Testis (tissue), 3 donors: Measurements from ENCODE around the gene CAPN9. TPM values are rescaled to one million over a fixed set of nuclear protein-coding genes. Genes with fewer than 3 reads are reported as not detected.
"Not testable (repeated sequence)": the region's sequence is repeated elsewhere in the genome, so short reads cannot be mapped to it uniquely, and the experiment has no call there.

Source experiments
- DNase-seq: peaks from one replicate; pipeline ENCODE4 v3.0.0-alpha.2; 2019
- H3K27ac ChIP-seq, 2 donors: fragments of 200-600 bp; sonication (generic); one replicate each; pipeline ENCODE4 v1.5.1; 2019
- H3K27me3 ChIP-seq: fragments of 200-600 bp; sonication (generic); one replicate; pipeline ENCODE4 v1.5.1; 2019
- H3K36me3 ChIP-seq: fragments of 200-600 bp; sonication (generic); one replicate; pipeline ENCODE4 v1.5.1; 2017; ENCODE audit warnings: low read depth; ENCODE audit errors: missing control alignments
- H3K4me1 ChIP-seq: fragments of 200-600 bp; sonication (generic); one replicate; pipeline ENCODE4 v1.5.1; 2019
- H3K4me3 ChIP-seq, 2 donors: fragments of 200-600 bp; sonication (generic); one replicate each; pipeline ENCODE4 v1.5.1; 2017 to 2019
- H3K9me3 ChIP-seq: fragments of 200-600 bp; sonication (generic); one replicate; pipeline ENCODE4 v1.5.1; 2017
- CTCF ChIP-seq, 3 experiments: fragments of 450-650 bp in 2 of 3; fragments of 200-600 bp in 1 of 3; sonication (generic) in 1 of 3; IDR thresholded peaks; one replicate each; pipeline ENCODE4 v1.5.1; 2016 to 2019; ENCODE audit warnings: antibody characterized with exemption in 3 of 3, mild to moderate bottlenecking in 2 of 3, moderate library complexity in 1 of 3
- POLR2A ChIP-seq: fragments of 450-650 bp; IDR thresholded peaks from one replicate; pipeline ENCODE4 v1.6.1; 2017; ENCODE audit warnings: antibody characterized with exemption, mild to moderate bottlenecking, moderate library complexity
- WGBS, 2 donors: methylation state at CpG; one replicate each; pipeline ENCODE4 v1.1.5; 2018; 5-methylcytosine and 5-hydroxymethylcytosine counted together
- intact Hi-C: fragments of 100-400 bp; cut with DNase I; formaldehyde crosslinking; loops from one replicate; pipeline ENCODE4 v1.15.1; 2023; ENCODE audit warnings: low total_unique reads
- polyA plus RNA-seq: library from polyadenylated mRNA; stranded (reverse); fragments of 350-450 nt; fragmentation: Illumina TruSeq; extraction: RNeasy Lipid Tissue Mini Kit (QIAGEN cat#74804); gene quantifications from one replicate; pipeline ENCODE4 v1.2.3, GENCODE V29; 2014; ENCODE audit warnings: low read depth, low replicate concordance; ENCODE audit not compliant: insufficient read depth
- total RNA-seq, 2 donors: library from RNA; depleted of rRNA; stranded (reverse); fragments of >200 nt; gene quantifications; one replicate each; pipeline ENCODE4 v1.2.3, GENCODE V29; 2016

The CAPN9 gene
- total and polyA plus RNA-seq, 3 donors from 2014 or later, result 0.16 to 0.34 (median 0.25) TPM

DNA sequence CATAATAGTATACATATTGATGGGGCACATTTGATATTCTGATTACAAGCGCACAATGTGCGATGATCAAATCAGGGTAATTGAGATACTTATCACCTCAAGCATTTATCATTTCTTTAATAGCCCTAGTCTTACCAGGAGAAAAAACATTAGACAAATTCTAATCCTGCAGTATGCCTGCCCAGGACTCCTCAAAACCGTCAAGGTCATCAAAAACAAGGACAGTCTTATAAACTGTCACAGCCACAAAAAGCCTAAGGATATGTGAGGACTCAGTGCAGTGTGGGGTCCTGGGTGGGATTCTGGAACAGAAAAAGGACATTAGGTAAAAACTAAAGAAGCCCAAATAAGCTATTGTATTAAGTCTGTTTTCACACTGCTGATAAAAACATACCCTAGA lies 19.1 kb downstream of the CAPN9 start:
- Histone ChIP-seq H3K27me3 (no peaks in the 10 kb centered on the region), H3K9me3 (no peaks in the 10 kb centered on the region), H3K36me3 (no peaks in the 10 kb centered on the region), H3K27ac (no peak overlapping the region), H3K4me1 (no peaks in the 10 kb centered on the region), H3K4me3 (no peak overlapping the region)
- 90 to 94% methylated on average over 3 of the region's 3 CpGs for WGBS, 2 donors
- intact Hi-C loops, result no loop called here
- no peak for DNase-seq
- no peak for TF ChIP-seq CTCF (IDR thresholded peaks at IDR 0.05)
- TF ChIP-seq POLR2A, result no peak

- H3K36me3 ChIP-seq, H3K4me3 ChIP-seq, intact Hi-C loops, H3K27me3 ChIP-seq, H3K27ac ChIP-seq, H3K4me1 ChIP-seq, H3K9me3 ChIP-seq, DNase-seq: not testable (repeated sequence)
- 80 to 83% methylated on average over 8 of the region's 8 CpGs for WGBS, 2 donors
These were observed 20.8 kb downstream of the CAPN9 start for GRCh38 chr1:230767859-230768612.

GRCh38 chr1:230768903-230769570 lies 21.8 kb downstream of the CAPN9 start:
- no peak overlapping the region for H3K27ac ChIP-seq
- H3K4me1 ChIP-seq, result no peaks in the 10 kb centered on the region
- H3K36me3 ChIP-seq, result no peaks in the 10 kb centered on the region
- intact Hi-C loops, result no loop called here
- no peak for DNase-seq
- H3K9me3 ChIP-seq, result no peaks in the 10 kb centered on the region
- no peak overlapping the region for H3K4me3 ChIP-seq
- 73 to 77% methylated on average over 15 of the region's 15 CpGs for WGBS, 2 donors
- no peaks in the 10 kb centered on the region for H3K27me3 ChIP-seq
- TF ChIP-seq CTCF (IDR thresholded peaks at IDR 0.05) (no peak), POLR2A (no peak)

GRCh38 chr1:230770317-230770716 lies 23.1 kb downstream of the CAPN9 start:
- no peaks in the 10 kb centered on the region for H3K4me1 ChIP-seq
- no peak for TF ChIP-seq CTCF (IDR thresholded peaks at IDR 0.05)
- TF ChIP-seq POLR2A, result no peak
- WGBS, 2 donors, result 92 to 94% methylated on average over 1 of the region's 1 CpG
- no peak for DNase-seq
- H3K27ac ChIP-seq, result no peak overlapping the region
- intact Hi-C loops, result no loop called here
- H3K9me3 ChIP-seq, result no peaks in the 10 kb centered on the region
- H3K36me3 ChIP-seq, result no peaks in the 10 kb centered on the region
- no peak overlapping the region for H3K4me3 ChIP-seq
- no peaks in the 10 kb centered on the region for H3K27me3 ChIP-seq

DNA sequence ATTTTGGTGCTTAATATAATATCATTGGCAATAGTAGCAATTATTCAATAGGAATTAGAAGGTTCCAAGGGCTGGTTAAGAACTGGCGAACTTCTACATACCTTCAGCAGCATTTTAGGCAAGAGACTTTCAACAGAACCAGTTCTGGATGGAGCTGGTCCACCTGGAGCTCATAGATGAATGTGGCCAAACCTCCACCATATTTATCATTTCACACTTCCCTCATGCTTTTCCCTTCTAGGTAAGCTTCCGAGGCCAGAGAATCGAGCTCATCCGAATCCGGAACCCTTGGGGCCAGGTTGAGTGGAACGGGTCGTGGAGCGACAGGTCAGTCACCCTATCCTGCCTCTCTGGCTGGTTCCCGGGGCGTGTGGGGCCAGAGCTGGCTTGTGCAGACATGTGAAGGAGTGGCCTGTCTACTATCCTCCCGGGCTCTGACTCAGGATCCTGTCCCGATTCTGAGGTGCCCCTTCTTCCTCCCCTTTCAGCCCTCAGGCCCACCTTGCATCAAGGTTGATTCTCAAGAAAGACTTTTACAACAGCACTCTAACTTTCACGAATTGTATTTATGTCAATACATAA lies 24.7 kb downstream of the CAPN9 start:
- TF ChIP-seq POLR2A, result no peak
- TF ChIP-seq CTCF (IDR thresholded peaks at IDR 0.05), result no peak
- Histone ChIP-seq H3K36me3 (no peaks in the 10 kb centered on the region), H3K4me1 (no peaks in the 10 kb centered on the region), H3K4me3 (no peak overlapping the region), H3K9me3 (no peaks in the 10 kb centered on the region), H3K27ac (no peak overlapping the region), H3K27me3 (no peaks in the 10 kb centered on the region)
- DNase-seq, result no peak
- intact Hi-C loops, result no loop called here
- WGBS, 2 donors, result 90 to 92% methylated on average over 13 of the region's 13 CpGs
